Measurements from ENCODE around the gene FRMPD4.

The FRMPD4 gene

DNA sequence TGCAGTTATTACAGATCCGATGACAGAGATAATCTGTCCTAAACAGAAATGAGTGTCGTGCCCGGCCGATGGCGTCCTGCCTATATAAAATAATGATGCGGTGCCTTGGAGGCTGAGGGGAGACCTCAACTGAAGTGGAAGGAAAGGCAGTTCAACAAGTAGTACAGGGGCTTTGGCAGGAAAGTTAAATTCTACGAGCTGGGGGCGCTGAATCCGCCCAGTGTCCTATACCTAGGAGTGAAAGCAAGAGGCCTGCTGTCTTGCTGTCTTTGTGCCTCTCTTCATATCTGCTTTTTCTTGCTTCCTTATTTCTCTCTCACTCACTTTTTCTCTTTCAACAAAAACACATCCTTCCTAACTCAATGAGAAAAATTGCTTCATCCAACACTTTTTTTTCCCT lies 570.8 kb downstream of the FRMPD4 start:
- Histone ChIP-seq H3F3A (ENCODE audit: insufficient read depth, low read length) (no peaks in the 10 kb centered on the region), H3K4me1 (ENCODE audit: low read length) (no peaks in the 10 kb centered on the region), H3K4me3 (ENCODE audit: low read length) (no peak overlapping the region), H4K20me1 (ENCODE audit: insufficient read depth, low read length) (no peaks in the 10 kb centered on the region), H3K9me3 (replicated peaks; ENCODE audit: insufficient read depth, low read length) (no peaks in the 10 kb centered on the region), H3K4me2 (ENCODE audit: low read depth, low read length) (no peak overlapping the region), H3K79me2 (ENCODE audit: low read length) (no peaks in the 10 kb centered on the region), H3K27ac (ENCODE audit: low read length) (no peak overlapping the region), H3K27me3 (replicated peaks; ENCODE audit: insufficient read depth, low read length) (no peaks in the 10 kb centered on the region), H3K9me2 (replicated peaks; ENCODE audit: insufficient read depth, low read length) (no peaks in the 10 kb centered on the region), H2AFZ (ENCODE audit: low read length) (no peak overlapping the region), H3K9ac (ENCODE audit: low read length) (no peak overlapping the region), H3K36me3 (replicated peaks; ENCODE audit: insufficient read depth, low read length) (no peaks in the 10 kb centered on the region)
- TF ChIP-seq CTCF (IDR thresholded peaks at IDR 0.05; ENCODE audit: low read length): no peak
- no peak for DNase-seq

- no peaks in the 10 kb centered on the region for H3K4me1 ChIP-seq (ENCODE audit: low read length)
- H3K4me2 ChIP-seq (ENCODE audit: low read depth, low read length): no peak overlapping the region
- H3K9me3 ChIP-seq (replicated peaks; ENCODE audit: insufficient read depth, low read length): no peaks in the 10 kb centered on the region
- no peak overlapping the region for H2AFZ ChIP-seq (ENCODE audit: low read length)
- no peaks in the 10 kb centered on the region for H4K20me1 ChIP-seq (ENCODE audit: insufficient read depth, low read length)
- no peak for TF ChIP-seq EZH2 (optimal IDR thresholded peaks at IDR 0.05; ENCODE audit: low read depth, low read length)
- no peak for TF ChIP-seq EZH2phosphoT487 (IDR thresholded peaks at IDR 0.05; ENCODE audit: low read length)
- no peak for TF ChIP-seq CTCF (IDR thresholded peaks at IDR 0.05; ENCODE audit: low read length)
- no peaks in the 10 kb centered on the region for H3K9me2 ChIP-seq (replicated peaks; ENCODE audit: insufficient read depth, low read length)
- DNase-seq: no peak
- no peaks in the 10 kb centered on the region for H3K36me3 ChIP-seq (replicated peaks; ENCODE audit: insufficient read depth, low read length)
- no peaks in the 10 kb centered on the region for H3K79me2 ChIP-seq (ENCODE audit: low read length)
- H3K9ac ChIP-seq (ENCODE audit: low read length): no peak overlapping the region
- no peak overlapping the region for H3K4me3 ChIP-seq (ENCODE audit: low read length)
- no peak overlapping the region for H3K27ac ChIP-seq (ENCODE audit: low read length)
- H3F3A ChIP-seq (ENCODE audit: insufficient read depth, low read length): no peaks in the 10 kb centered on the region
- H3K27me3 ChIP-seq (replicated peaks; ENCODE audit: insufficient read depth, low read length): no peaks in the 10 kb centered on the region
Measured at GRCh38 chrX:12711435-12712040, 573.3 kb downstream of the FRMPD4 start.

DNA sequence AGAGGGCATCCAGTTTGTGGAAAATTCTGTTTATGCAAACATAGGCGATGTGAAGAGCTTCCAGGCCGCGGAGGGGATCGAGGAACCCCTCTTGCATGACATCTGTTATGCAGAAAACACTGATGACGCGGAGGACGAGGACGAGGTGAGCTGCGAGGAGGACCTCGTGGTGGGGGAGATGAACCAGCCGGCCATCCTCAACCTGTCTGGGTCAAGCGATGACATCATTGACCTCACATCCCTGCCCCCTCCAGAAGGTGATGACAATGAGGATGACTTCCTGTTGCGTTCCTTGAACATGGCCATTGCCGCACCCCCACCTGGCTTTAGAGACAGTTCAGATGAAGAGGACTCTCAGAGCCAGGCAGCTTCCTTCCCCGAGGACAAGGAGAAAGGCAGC lies 578.3 kb downstream of the FRMPD4 start:
- no peak overlapping the region for H3K4me3 ChIP-seq (ENCODE audit: low read length)
- no peak overlapping the region for H3K4me2 ChIP-seq (ENCODE audit: low read depth, low read length)
- DNase-seq: no peak
- H3K9ac ChIP-seq (ENCODE audit: low read length): no peak overlapping the region
- H3K4me1 ChIP-seq (ENCODE audit: low read length): no peaks in the 10 kb centered on the region
- no peak overlapping the region for H3K27ac ChIP-seq (ENCODE audit: low read length)
- no peak for TF ChIP-seq EZH2phosphoT487 (IDR thresholded peaks at IDR 0.05; ENCODE audit: low read length)
- no peak for TF ChIP-seq CTCF (IDR thresholded peaks at IDR 0.05; ENCODE audit: low read length)
- no peak for TF ChIP-seq EZH2 (optimal IDR thresholded peaks at IDR 0.05; ENCODE audit: low read depth, low read length)
- H3K79me2 ChIP-seq (ENCODE audit: low read length): no peaks in the 10 kb centered on the region
- no peaks in the 10 kb centered on the region for H3K27me3 ChIP-seq (replicated peaks; ENCODE audit: insufficient read depth, low read length)
- H2AFZ ChIP-seq (ENCODE audit: low read length): no peak overlapping the region
- H3F3A ChIP-seq (ENCODE audit: insufficient read depth, low read length): no peaks in the 10 kb centered on the region
- H3K9me2 ChIP-seq (replicated peaks; ENCODE audit: insufficient read depth, low read length): no peaks in the 10 kb centered on the region
- no peaks in the 10 kb centered on the region for H3K9me3 ChIP-seq (replicated peaks; ENCODE audit: insufficient read depth, low read length)
- H4K20me1 ChIP-seq (ENCODE audit: insufficient read depth, low read length): no peaks in the 10 kb centered on the region
- no peaks in the 10 kb centered on the region for H3K36me3 ChIP-seq (replicated peaks; ENCODE audit: insufficient read depth, low read length)
